Measurements from ENCODE around the gene MYT1.

Gene MYT1

DNA sequence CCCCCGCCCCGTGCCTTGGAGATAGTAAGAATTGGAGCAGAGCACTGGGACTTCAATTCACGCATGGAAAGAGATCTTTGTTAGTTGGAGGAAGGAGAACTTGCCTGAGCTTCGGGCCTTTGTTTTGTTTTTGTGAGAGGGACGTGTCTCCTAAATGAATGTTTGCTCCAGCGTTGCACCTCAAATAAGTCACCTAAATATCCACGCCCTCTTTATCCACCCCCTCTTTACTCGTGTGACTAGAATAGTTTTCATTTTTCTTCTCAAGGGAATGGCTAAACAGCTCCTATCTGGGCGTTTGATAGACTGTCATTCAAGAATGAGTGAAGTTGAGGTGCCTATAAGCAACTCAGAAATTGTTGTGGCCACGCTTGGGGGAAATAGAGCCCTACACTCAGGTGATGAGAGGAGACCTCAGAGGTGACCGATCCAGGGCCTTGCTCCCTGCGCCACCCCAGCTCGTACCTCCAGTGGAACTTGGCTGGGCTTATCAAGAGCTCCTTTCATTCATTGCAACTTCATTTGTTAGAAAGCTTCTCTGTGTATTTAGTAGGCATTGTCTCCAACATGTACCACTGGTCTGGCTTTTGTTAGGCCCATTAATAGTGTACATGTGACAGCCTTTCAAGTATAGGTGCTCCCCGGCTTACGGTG lies 92.2 kb downstream of the MYT1 start:
- H3K27ac ChIP-seq (ENCODE audit: low read depth, low read length, poor library complexity, severe bottlenecking), result peak overlapping the region; percentile 30
- TF ChIP-seq CTCF (IDR thresholded peaks at IDR 0.05; ENCODE audit: low read length) (no peak), EZH2 (IDR thresholded peaks at IDR 0.05; ENCODE audit: borderline replicate concordance, low read length) (no peak)
- H3K79me2 ChIP-seq (ENCODE audit: insufficient read depth, low read length), result peaks cover 10% of the 10 kb centered on the region; the same call in 1 of the 2 replicates
- H3K36me3 ChIP-seq (ENCODE audit: insufficient read depth, low read length), result no peaks in the 10 kb centered on the region; the same call in 1 of the 2 replicates
- H3K27me3 ChIP-seq (ENCODE audit: insufficient read depth, low read length), result no peaks in the 10 kb centered on the region
- H3K4me2 ChIP-seq (ENCODE audit: low read length), result peak overlapping the region; percentile 91
- peaks cover 50% of the 10 kb centered on the region for H3K4me1 ChIP-seq (ENCODE audit: insufficient read depth, low read length, severe bottlenecking)
- no peaks in the 10 kb centered on the region for H3K9me2 ChIP-seq (ENCODE audit: low read depth, low read length)
- H3K4me3 ChIP-seq (ENCODE audit: low read depth, low read length, poor library complexity, severe bottlenecking), result peak overlapping the region; percentile 82
- no peaks in the 10 kb centered on the region for H3K9me3 ChIP-seq (ENCODE audit: low read length)
- no peaks in the 10 kb centered on the region for H3F3A ChIP-seq (ENCODE audit: insufficient read depth, low read length)
- H3K9ac ChIP-seq (ENCODE audit: low read length), result peak overlapping the region; percentile 90
- 0 out of 2 replicates have a peak overlapping the region, but pooled peaks have one; percentile 44 for H2AFZ ChIP-seq (ENCODE audit: low read length)
- H4K20me1 ChIP-seq (ENCODE audit: insufficient read depth, low read length), result no peaks in the 10 kb centered on the region

- H3F3A ChIP-seq (ENCODE audit: insufficient read depth, low read length), result no peaks in the 10 kb centered on the region
- H4K20me1 ChIP-seq (ENCODE audit: insufficient read depth, low read length), result no peaks in the 10 kb centered on the region
- TF ChIP-seq EZH2 (IDR thresholded peaks at IDR 0.05; ENCODE audit: borderline replicate concordance, low read length), result no peak
- TF ChIP-seq CTCF (IDR thresholded peaks at IDR 0.05; ENCODE audit: low read length), result no peak
- H3K36me3 ChIP-seq (ENCODE audit: insufficient read depth, low read length), result no peaks in the 10 kb centered on the region; the same call in 1 of the 2 replicates
- H3K4me1 ChIP-seq (ENCODE audit: insufficient read depth, low read length, severe bottlenecking), result peaks cover 52% of the 10 kb centered on the region
- no peak overlapping the region for H2AFZ ChIP-seq (ENCODE audit: low read length)
- no peak overlapping the region for H3K27ac ChIP-seq (ENCODE audit: low read depth, low read length, poor library complexity, severe bottlenecking)
- H3K9ac ChIP-seq (ENCODE audit: low read length), result no peak overlapping the region; the same call in 1 of the 2 replicates
- no peaks in the 10 kb centered on the region for H3K9me3 ChIP-seq (ENCODE audit: low read length)
- peak overlapping the region; percentile 91 for H3K4me2 ChIP-seq (ENCODE audit: low read length)
- H3K27me3 ChIP-seq (ENCODE audit: insufficient read depth, low read length), result no peaks in the 10 kb centered on the region
- peaks cover 10% of the 10 kb centered on the region; the same call in 1 of the 2 replicates for H3K79me2 ChIP-seq (ENCODE audit: insufficient read depth, low read length)
- H3K4me3 ChIP-seq (ENCODE audit: low read depth, low read length, poor library complexity, severe bottlenecking), result peak overlapping the region; percentile 82
- H3K9me2 ChIP-seq (ENCODE audit: low read depth, low read length), result no peaks in the 10 kb centered on the region
Measured at GRCh38 chr20:64257107-64257757, 93.0 kb downstream of the MYT1 start.

DNA sequence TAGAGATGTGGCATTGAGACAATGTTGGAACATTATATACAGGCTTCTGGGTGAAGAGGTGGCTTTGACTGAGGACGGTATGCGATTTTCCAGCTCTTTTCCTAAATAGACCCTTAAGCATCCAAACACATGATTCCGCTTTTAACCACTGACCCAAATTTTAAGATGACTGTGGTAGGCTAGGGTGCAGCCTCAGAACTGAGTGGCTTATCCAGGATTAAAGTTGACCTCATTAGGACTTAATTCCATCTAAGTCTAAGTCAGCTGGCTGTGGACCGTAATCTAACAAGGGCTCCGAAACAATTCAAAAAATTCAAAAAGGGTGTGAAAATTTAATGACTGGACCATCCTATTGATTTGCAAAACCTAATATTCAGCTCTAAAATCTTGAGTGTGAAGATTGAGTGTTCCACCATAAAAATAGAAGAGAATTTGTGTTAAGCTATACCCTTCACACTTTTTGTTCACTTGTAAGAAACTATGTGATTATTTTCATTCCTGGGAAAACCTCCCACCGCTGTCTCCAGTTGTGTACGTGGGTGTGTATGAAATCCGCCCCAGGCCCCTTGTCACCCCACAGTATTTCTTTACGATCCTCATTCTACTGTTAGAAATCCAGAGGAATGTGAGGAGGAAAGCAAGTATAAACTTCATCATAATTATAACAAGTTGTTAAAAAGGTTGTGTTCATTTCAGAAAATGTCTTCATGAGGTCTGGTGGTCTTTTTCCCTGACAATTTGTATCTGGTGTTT lies 94.0 kb downstream of the MYT1 start:
- no peak overlapping the region for H3K4me3 ChIP-seq (ENCODE audit: low read depth, low read length, poor library complexity, severe bottlenecking)

More for the DNA sequence above, 94.0 kb downstream of the MYT1 start:
- H3K36me3 ChIP-seq (ENCODE audit: insufficient read depth, low read length), result no peaks in the 10 kb centered on the region; the same call in 1 of the 2 replicates
- H3K9me3 ChIP-seq (ENCODE audit: low read length), result no peaks in the 10 kb centered on the region
- H3K79me2 ChIP-seq (ENCODE audit: insufficient read depth, low read length), result peaks cover 10% of the 10 kb centered on the region; the same call in 1 of the 2 replicates
- TF ChIP-seq CTCF (IDR thresholded peaks at IDR 0.05; ENCODE audit: low read length) (no peak), EZH2 (IDR thresholded peaks at IDR 0.05; ENCODE audit: borderline replicate concordance, low read length) (no peak)
- H3K4me2 ChIP-seq (ENCODE audit: low read length), result peak overlapping the region; percentile 3; the same call in 1 of the 2 replicates
- no peaks in the 10 kb centered on the region for H3K27me3 ChIP-seq (ENCODE audit: insufficient read depth, low read length)
- no peak overlapping the region for H3K27ac ChIP-seq (ENCODE audit: low read depth, low read length, poor library complexity, severe bottlenecking)
- H3K9me2 ChIP-seq (ENCODE audit: low read depth, low read length), result no peaks in the 10 kb centered on the region
- H3K9ac ChIP-seq (ENCODE audit: low read length), result no peak overlapping the region; the same call in 1 of the 2 replicates
- no peak overlapping the region for H2AFZ ChIP-seq (ENCODE audit: low read length)
- H3F3A ChIP-seq (ENCODE audit: insufficient read depth, low read length), result no peaks in the 10 kb centered on the region
- no peaks in the 10 kb centered on the region for H4K20me1 ChIP-seq (ENCODE audit: insufficient read depth, low read length)
- H3K4me1 ChIP-seq (ENCODE audit: insufficient read depth, low read length, severe bottlenecking), result peaks cover 52% of the 10 kb centered on the region

Data from OCI-LY1 (cell line).